LNCAP (cell line): ENCODE data around the gene GALNT9.

Source experiments
- CTCF ChIP-seq: fragments of 450-650 bp; IDR thresholded peaks from 2 replicates; pipeline ENCODE4 v1.5.1; 2017; ENCODE audit warnings: mild to moderate bottlenecking

The GALNT9 gene

GRCh38 chr12:132166801-132167591 lies 162.4 kb downstream of the GALNT9 start:
- TF ChIP-seq CTCF: no peak

- TF ChIP-seq CTCF: no peak
Observed at GRCh38 chr12:132166093-132166492, 163.3 kb downstream of the GALNT9 start.

- no peak for TF ChIP-seq CTCF
Observed at GRCh38 chr12:132165584-132165983, 163.8 kb downstream of the GALNT9 start.

- TF ChIP-seq CTCF: no peak
Observed at GRCh38 chr12:132164426-132164825, 165.0 kb downstream of the GALNT9 start.

- TF ChIP-seq CTCF: no peak
Observed at GRCh38 chr12:132163911-132164288, 165.5 kb downstream of the GALNT9 start.

GRCh38 chr12:132163041-132163910 lies 166.1 kb downstream of the GALNT9 start:
- TF ChIP-seq CTCF: no peak

GRCh38 chr12:132162508-132163031 lies 166.8 kb downstream of the GALNT9 start:
- no peak for TF ChIP-seq CTCF
